ENCODE measurements around the gene USP31. TPM values are rescaled to one million over a fixed set of nuclear protein-coding genes. Genes with fewer than 3 reads are reported as not detected.
A peak's percentile ranks its signal among the peaks of the same experiment; 100 is the strongest.

The USP31 gene
- total and polyA plus RNA-seq, 2 experiments from 2014 or later: 3.3 to 6.4 TPM

DNA sequence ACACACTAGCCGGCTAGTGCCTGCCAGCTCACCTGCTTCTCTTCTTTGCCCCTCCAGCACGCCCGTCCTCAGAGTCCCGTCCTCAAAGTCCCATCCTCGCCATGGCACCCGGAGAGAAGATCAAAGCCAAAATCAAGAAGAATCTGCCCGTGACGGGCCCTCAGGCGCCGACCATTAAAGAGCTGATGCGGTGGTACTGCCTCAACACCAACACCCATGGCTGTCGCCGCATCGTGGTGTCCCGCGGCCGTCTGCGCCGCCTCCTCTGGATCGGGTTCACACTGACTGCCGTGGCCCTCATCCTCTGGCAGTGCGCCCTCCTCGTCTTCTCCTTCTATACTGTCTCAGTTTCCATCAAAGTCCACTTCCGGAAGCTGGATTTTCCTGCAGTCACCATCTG is 36.9 kb upstream of the USP31 start:
- H4K20me1 ChIP-seq (ENCODE audit: insufficient read depth, poor library complexity, severe bottlenecking): no peaks in the 10 kb centered on the region
- H3K4me3 ChIP-seq: no peak overlapping the region
- no peak overlapping the region for H3K27ac ChIP-seq
- H3K27me3 ChIP-seq: peaks cover 62% of the 10 kb centered on the region
- no peak overlapping the region for H3K4me2 ChIP-seq
- H3K4me1 ChIP-seq (ENCODE audit: insufficient read depth): peaks cover 8% of the 10 kb centered on the region
- H3K79me2 ChIP-seq: no peaks in the 10 kb centered on the region
- H3K9me2 ChIP-seq (replicated peaks; ENCODE audit: insufficient read depth): no peaks in the 10 kb centered on the region
- no peak for DNase-seq (ENCODE audit: low spot score)
- H2AFZ ChIP-seq: no peak overlapping the region
- H3K36me3 ChIP-seq (replicated peaks; ENCODE audit: insufficient read depth, low read depth): no peaks in the 10 kb centered on the region
- WGBS (ENCODE audit: low lambda C conversion rate, missing lambda C conversion rate): 93% methylated on average over 24 of the region's 24 CpGs
- TF ChIP-seq EZH2phosphoT487 (IDR thresholded peaks at IDR 0.05; ENCODE audit: low read depth, severe bottlenecking, unreplicated experiment) (no peak), EZH2 (IDR thresholded peaks at IDR 0.05; ENCODE audit: borderline replicate concordance) (no peak)
- TF ChIP-seq, protein P1, sequence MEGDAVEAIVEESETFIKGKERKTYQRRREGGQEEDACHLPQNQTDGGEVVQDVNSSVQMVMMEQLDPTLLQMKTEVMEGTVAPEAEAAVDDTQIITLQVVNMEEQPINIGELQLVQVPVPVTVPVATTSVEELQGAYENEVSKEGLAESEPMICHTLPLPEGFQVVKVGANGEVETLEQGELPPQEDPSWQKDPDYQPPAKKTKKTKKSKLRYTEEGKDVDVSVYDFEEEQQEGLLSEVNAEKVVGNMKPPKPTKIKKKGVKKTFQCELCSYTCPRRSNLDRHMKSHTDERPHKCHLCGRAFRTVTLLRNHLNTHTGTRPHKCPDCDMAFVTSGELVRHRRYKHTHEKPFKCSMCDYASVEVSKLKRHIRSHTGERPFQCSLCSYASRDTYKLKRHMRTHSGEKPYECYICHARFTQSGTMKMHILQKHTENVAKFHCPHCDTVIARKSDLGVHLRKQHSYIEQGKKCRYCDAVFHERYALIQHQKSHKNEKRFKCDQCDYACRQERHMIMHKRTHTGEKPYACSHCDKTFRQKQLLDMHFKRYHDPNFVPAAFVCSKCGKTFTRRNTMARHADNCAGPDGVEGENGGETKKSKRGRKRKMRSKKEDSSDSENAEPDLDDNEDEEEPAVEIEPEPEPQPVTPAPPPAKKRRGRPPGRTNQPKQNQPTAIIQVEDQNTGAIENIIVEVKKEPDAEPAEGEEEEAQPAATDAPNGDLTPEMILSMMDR (IDR thresholded peaks at IDR 0.05; ENCODE audit: poor library complexity): no peak
- no peaks in the 10 kb centered on the region for H3K9me3 ChIP-seq (ENCODE audit: low read depth)

DNA sequence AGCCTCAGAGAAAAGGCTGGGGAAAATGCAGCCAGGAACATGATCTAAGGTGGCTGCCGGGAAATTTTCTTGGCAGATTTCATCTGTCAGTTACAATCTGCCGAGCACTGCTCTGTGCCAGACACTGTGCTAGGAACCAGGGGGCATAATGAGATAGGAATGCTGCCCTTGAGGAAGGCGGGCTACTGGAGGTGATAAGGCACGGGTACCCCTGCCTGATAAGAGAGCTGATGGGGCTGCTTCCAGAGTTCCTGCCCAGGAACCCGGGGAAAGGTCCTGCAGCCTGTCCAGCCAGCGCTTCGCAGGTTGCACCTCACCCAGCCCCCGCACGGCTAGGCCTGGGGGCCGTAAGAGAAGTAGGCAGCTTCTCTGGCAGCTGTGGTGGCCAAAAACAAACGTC is 36.4 kb upstream of the USP31 start:
- WGBS (ENCODE audit: low lambda C conversion rate, missing lambda C conversion rate): 67% methylated on average over 11 of the region's 11 CpGs
- peaks cover 67% of the 10 kb centered on the region for H3K27me3 ChIP-seq

DNA sequence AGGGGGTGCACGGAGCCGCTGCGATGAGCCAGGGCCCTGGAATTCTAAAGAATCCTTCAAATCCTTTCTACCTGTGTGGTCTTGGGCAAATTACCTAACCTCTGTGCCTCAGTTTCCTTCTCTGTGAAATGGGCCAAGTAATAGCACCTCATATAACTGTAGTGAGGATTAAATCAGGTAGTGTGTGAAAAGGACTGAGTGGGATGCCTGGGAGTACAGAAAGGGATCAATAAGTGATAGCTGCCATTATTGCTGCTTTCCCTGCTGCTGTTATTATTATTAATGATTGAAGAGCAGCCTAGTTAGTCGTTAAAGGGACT is 34.3 kb upstream of the USP31 start:
- no peaks in the 10 kb centered on the region for H3K79me2 ChIP-seq
- H3K4me3 ChIP-seq: no peak overlapping the region
- no peaks in the 10 kb centered on the region for H3K9me2 ChIP-seq (replicated peaks; ENCODE audit: insufficient read depth)
- 32% methylated on average over 4 of the region's 4 CpGs for WGBS (ENCODE audit: low lambda C conversion rate, missing lambda C conversion rate)
- peaks cover 8% of the 10 kb centered on the region for H3K4me1 ChIP-seq (ENCODE audit: insufficient read depth)
- H3K27ac ChIP-seq: no peak overlapping the region
- H3K27me3 ChIP-seq: peaks cover 82% of the 10 kb centered on the region
- no peaks in the 10 kb centered on the region for H3K36me3 ChIP-seq (replicated peaks; ENCODE audit: insufficient read depth, low read depth)
- TF ChIP-seq, protein P1 (IDR thresholded peaks at IDR 0.05; ENCODE audit: poor library complexity): no peak
- TF ChIP-seq EZH2 (IDR thresholded peaks at IDR 0.05; ENCODE audit: borderline replicate concordance): peak; percentile 56
- no peak for TF ChIP-seq EZH2phosphoT487 (IDR thresholded peaks at IDR 0.05; ENCODE audit: low read depth, severe bottlenecking, unreplicated experiment)
- DNase-seq (ENCODE audit: low spot score): no peak
- H3K4me2 ChIP-seq: no peak overlapping the region
- no peaks in the 10 kb centered on the region for H4K20me1 ChIP-seq (ENCODE audit: insufficient read depth, poor library complexity, severe bottlenecking)
- no peak overlapping the region for H2AFZ ChIP-seq
- no peaks in the 10 kb centered on the region for H3K9me3 ChIP-seq (ENCODE audit: low read depth)

More for the DNA sequence above, 36.4 kb upstream of the USP31 start:
- DNase-seq (ENCODE audit: low spot score): no peak
- Histone ChIP-seq H3K79me2 (no peaks in the 10 kb centered on the region), H3K9me2 (replicated peaks; ENCODE audit: insufficient read depth) (no peaks in the 10 kb centered on the region), H3K9me3 (ENCODE audit: low read depth) (no peaks in the 10 kb centered on the region), H4K20me1 (ENCODE audit: insufficient read depth, poor library complexity, severe bottlenecking) (no peaks in the 10 kb centered on the region), H3K36me3 (replicated peaks; ENCODE audit: insufficient read depth, low read depth) (no peaks in the 10 kb centered on the region), H3K4me2 (no peak overlapping the region), H3K4me3 (no peak overlapping the region), H3K4me1 (ENCODE audit: insufficient read depth) (peaks cover 8% of the 10 kb centered on the region), H2AFZ (no peak overlapping the region), H3K27ac (no peak overlapping the region)
- TF ChIP-seq, protein P1 (IDR thresholded peaks at IDR 0.05; ENCODE audit: poor library complexity): no peak
- TF ChIP-seq EZH2phosphoT487 (IDR thresholded peaks at IDR 0.05; ENCODE audit: low read depth, severe bottlenecking, unreplicated experiment): no peak
- no peak for TF ChIP-seq EZH2 (IDR thresholded peaks at IDR 0.05; ENCODE audit: borderline replicate concordance)

Data from hepatocyte (in vitro differentiated cells).